ENCODE results near the gene AKAP13. TPM values are rescaled to one million over a fixed set of nuclear protein-coding genes. Genes with fewer than 3 reads are reported as not detected.

The AKAP13 gene
- total RNA-seq, 4 donors from 2014 or later, result 332 to 362 (median 351) TPM

DNA sequence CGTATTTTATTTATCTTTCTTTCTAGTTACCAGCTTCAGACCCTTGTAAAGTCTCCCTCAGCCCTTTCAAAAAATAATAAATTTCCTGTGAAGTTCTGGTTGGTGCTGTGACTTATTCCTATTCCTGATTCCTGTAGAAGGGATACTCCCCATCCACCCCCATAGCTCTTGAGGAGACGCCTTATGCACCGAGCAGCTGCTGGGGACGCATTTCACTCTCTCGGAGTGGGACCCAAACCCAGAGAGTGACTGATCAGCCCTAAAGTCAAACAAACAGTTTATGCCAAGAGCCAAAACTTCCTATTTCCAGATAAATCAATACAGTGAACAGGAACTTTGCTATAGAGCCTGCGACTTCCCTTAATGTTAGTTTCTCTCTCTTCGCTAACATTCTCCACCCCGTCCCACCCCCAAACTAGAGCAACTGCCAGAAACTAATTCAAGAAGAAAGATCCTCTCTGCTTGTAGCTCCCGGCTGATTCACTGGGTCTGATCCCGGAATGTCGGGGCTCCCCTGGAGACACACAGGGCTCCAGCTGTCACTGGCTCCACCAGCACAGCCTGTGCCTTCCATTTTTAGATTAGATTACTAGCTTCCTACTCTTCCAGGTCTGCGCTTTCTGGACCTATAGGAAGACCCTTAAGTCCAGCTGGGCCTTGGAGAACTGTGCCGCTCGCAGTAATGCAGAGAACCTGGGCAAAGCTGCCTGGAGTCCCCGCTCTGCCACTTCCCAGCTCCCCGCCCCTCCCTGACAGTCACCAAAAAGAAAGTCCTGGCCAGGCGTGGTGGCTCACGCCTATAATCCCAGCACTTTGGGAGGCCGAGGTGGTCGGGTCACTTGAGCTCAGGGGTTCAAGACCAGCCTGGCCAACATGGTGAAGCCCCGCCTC, 369.1 kb downstream of the AKAP13 start:
- WGBS, 2 donors, result 48 to 59% methylated on average over 21 of the region's 21 CpGs
- H3K4me3 ChIP-seq, result peak overlapping the region in 1 of 4 donors; percentile 33
- H3K27ac ChIP-seq, result peak overlapping the region; percentile 78 to 87 (median 80)
- no peaks in the 10 kb centered on the region for H3K9me3 ChIP-seq
- peaks cover 0 to 44% (median 20%) of the 10 kb centered on the region in 3 donors for H3K36me3 ChIP-seq
- TF ChIP-seq POLR2A (IDR thresholded peaks at IDR 0.05) (no peak), CTCF (IDR thresholded peaks at IDR 0.05) (no peak), EP300 (IDR thresholded peaks at IDR 0.05) (no peak)
- H3K4me1 ChIP-seq, result peaks cover 0 to 59% (median 19%) of the 10 kb centered on the region in 4 donors
- H3K27me3 ChIP-seq, result no peaks in the 10 kb centered on the region
- no peak for DNase-seq (ENCODE audit: low spot score in 2 of 2)

- H3K4me1 ChIP-seq, result peaks cover 0 to 56% (median 19%) of the 10 kb centered on the region in 4 donors
- 26 to 32% methylated on average over 26 to 27 of the region's 27 CpGs for WGBS, 2 donors
- TF ChIP-seq POLR2A (IDR thresholded peaks at IDR 0.05) (no peak), CTCF (IDR thresholded peaks at IDR 0.05) (peak in 2 of 5 experiments; percentile 9 to 19), EP300 (IDR thresholded peaks at IDR 0.05) (peak in 1 of 2 donors; percentile 28)
- no peaks in the 10 kb centered on the region for H3K9me3 ChIP-seq
- peak overlapping the region; percentile 78 to 87 (median 80) for H3K27ac ChIP-seq
- peaks cover 0 to 33% (median 11%) of the 10 kb centered on the region in 3 donors for H3K36me3 ChIP-seq
- H3K4me3 ChIP-seq, result peak overlapping the region in 3 of 4 donors; percentile 5 to 33 (median 16)
- peak in 1 of 2 donors; percentile 40 for DNase-seq (ENCODE audit: low spot score in 2 of 2)
- H3K27me3 ChIP-seq, result no peaks in the 10 kb centered on the region
Measured at GRCh38 chr15:85750319-85751290, 370.2 kb downstream of the AKAP13 start.

DNA sequence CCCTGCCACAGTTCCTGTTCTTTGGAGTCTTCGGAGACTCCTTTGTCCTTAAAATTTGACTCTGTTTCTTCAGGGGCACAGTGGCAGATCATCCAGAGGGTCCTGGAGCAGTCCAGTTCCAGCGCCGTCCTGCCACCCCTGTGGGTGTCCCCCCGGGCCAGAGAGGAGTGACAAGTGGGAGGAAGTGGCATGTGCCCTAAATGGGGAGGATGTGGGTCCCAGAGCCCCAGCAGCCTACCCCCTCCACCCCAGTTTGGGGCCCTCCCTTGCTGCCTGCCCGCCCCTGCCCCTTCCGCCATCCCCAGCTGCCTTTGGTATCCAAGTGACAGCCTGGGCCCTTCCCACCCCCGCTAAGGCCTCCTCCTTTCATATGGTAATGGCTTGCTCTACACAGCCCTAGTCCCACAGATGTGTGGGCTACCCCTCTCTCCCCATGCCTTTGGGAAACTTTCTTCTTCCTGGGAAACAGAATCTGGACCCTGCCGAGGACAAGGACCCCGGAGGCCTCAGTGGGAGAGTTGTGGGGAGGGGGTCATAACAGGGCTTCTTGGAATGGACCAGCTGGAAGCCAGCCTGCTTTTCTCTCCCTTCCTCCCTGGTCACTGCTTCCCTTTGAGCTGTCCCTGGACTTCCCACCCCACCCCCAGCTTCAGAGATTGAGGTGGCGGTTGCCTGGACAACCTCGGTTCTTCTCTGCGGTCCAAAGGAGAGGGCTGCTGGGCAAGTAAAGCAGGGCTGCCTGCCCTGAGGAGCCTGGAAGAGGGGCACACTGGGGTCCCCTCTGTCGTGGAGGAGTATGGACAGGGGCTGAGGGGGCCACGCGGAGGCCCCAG, 371.1 kb downstream of the AKAP13 start:
- 28 to 37% methylated on average over 12 to 14 of the region's 15 CpGs for WGBS, 2 donors
- TF ChIP-seq POLR2A (IDR thresholded peaks at IDR 0.05) (no peak), EP300 (IDR thresholded peaks at IDR 0.05) (no peak), CTCF (IDR thresholded peaks at IDR 0.05) (no peak)
- Histone ChIP-seq H3K27ac (peak overlapping the region; percentile 78 to 87 (median 80)), H3K27me3 (no peaks in the 10 kb centered on the region), H3K4me1 (peaks cover 0 to 49% (median 19%) of the 10 kb centered on the region in 4 donors), H3K4me3 (peak overlapping the region in 1 of 4 donors; percentile 5), H3K36me3 (peaks cover 0 to 24% (median 3%) of the 10 kb centered on the region in 3 donors), H3K9me3 (no peaks in the 10 kb centered on the region)
- DNase-seq (ENCODE audit: low spot score in 2 of 2), result peak in 1 of 2 donors; percentile 7

- peak in 1 of 2 donors; percentile 9 for DNase-seq (ENCODE audit: low spot score in 2 of 2)
- Histone ChIP-seq H3K9me3 (no peaks in the 10 kb centered on the region), H3K36me3 (peaks cover 0 to 18% (median 0%) of the 10 kb centered on the region in 3 donors), H3K4me1 (peaks cover 0 to 49% (median 19%) of the 10 kb centered on the region in 4 donors), H3K27ac (peak overlapping the region in 2 of 4 donors; percentile 83 to 87), H3K4me3 (no peak overlapping the region), H3K27me3 (no peaks in the 10 kb centered on the region)
- 78 to 87% methylated on average over 13 to 14 of the region's 15 CpGs for WGBS, 2 donors
- TF ChIP-seq POLR2A (IDR thresholded peaks at IDR 0.05) (no peak), CTCF (IDR thresholded peaks at IDR 0.05) (no peak), EP300 (IDR thresholded peaks at IDR 0.05) (no peak)
Measured at GRCh38 chr15:85752124-85752475, 371.7 kb downstream of the AKAP13 start.
